AG09319 (cell line): ENCODE measurements around the gene CD8B2.
"Not testable (repeated sequence)": the region's sequence is repeated elsewhere in the genome, so short reads cannot be mapped to it uniquely, and the experiment has no call there.

ENCODE experiments used
- DNase-seq: peaks from one replicate; pipeline ENCODE4 v3.0.0-alpha.2; 2010; ENCODE audit warnings: low read depth; ENCODE audit errors: extremely low read depth
- CTCF ChIP-seq: IDR thresholded peaks from 2 replicates; pipeline ENCODE4 v1.5.1; 2011; ENCODE audit warnings: low read depth, mild to moderate bottlenecking, inconsistent platforms, low read length, moderate library complexity

CD8B2 gene

GRCh38 chr2:106561803-106562202, 74.6 kb downstream of the CD8B2 start:
- no peak for DNase-seq
- TF ChIP-seq CTCF = no peak

GRCh38 chr2:106562268-106563186, 75.4 kb downstream of the CD8B2 start:
- no peak for TF ChIP-seq CTCF
- DNase-seq = no peak

GRCh38 chr2:106563195-106563594, 76.0 kb downstream of the CD8B2 start:
- DNase-seq = no peak
- no peak; the same call in 1 of the 2 replicates for TF ChIP-seq CTCF

- DNase-seq = no peak
- TF ChIP-seq CTCF = no peak
These were observed 78.4 kb downstream of the CD8B2 start for GRCh38 chr2:106565599-106565998.

GRCh38 chr2:106566050-106566449, 78.9 kb downstream of the CD8B2 start:
- TF ChIP-seq CTCF = no peak
- no peak for DNase-seq

GRCh38 chr2:106566484-106566883, 79.3 kb downstream of the CD8B2 start:
- DNase-seq = not testable (repeated sequence)

- TF ChIP-seq CTCF = no peak
- DNase-seq = no peak
These were observed 83.2 kb downstream of the CD8B2 start for GRCh38 chr2:106570316-106570715.
